Gastroesophageal sphincter (tissue), 4 donors: Measurements from ENCODE around the gene UNG. TPM values are rescaled to one million over a fixed set of nuclear protein-coding genes. Genes with fewer than 3 reads are reported as not detected.

Source experiments
- ATAC-seq: fragments of 150-250 bp; one replicate; pipeline ENCODE4 v1.9.1; 2016; ENCODE audit warnings: mild to moderate bottlenecking, moderate library complexity
- H3K27ac ChIP-seq, 4 donors: fragments of 200-600 bp; sonication (generic) in 3 of 4; 1 replicate in 3 of 4; 2 replicates in 1 of 4; pipeline ENCODE4 v1.5.1; 2016 to 2019
- H3K27me3 ChIP-seq: fragments of 200-600 bp; sonication (generic); one replicate; pipeline ENCODE4 v1.5.1; 2019
- H3K36me3 ChIP-seq, 2 donors: fragments of 200-600 bp; sonication (generic); one replicate each; pipeline ENCODE4 v1.5.1; 2019; ENCODE audit warnings: control low read depth in 1 of 2
- H3K4me1 ChIP-seq, 3 donors: fragments of 200-600 bp; sonication (generic); 1 replicate in 2 of 3; 2 replicates in 1 of 3; pipeline ENCODE4 v1.5.1; 2016 to 2019; ENCODE audit warnings: control low read depth in 2 of 3
- H3K4me3 ChIP-seq, 2 donors: fragments of 200-600 bp; sonication (generic); one replicate each; pipeline ENCODE4 v1.5.1; 2019; ENCODE audit warnings: mild to moderate bottlenecking in 1 of 2, moderate library complexity in 1 of 2
- H3K9me3 ChIP-seq, 3 donors: fragments of 200-600 bp; sonication (generic); one replicate each; pipeline ENCODE4 v1.5.1; 2017 to 2019; ENCODE audit warnings: control low read depth in 2 of 3
- EP300 ChIP-seq: sonication (generic); formaldehyde crosslinking; IDR thresholded peaks from one replicate; pipeline ENCODE4 v1.6.1; 2017; ENCODE audit warnings: antibody characterized with exemption, mild to moderate bottlenecking
- POLR2A ChIP-seq, 2 donors: fragments of 450-650 bp; IDR thresholded peaks; one replicate each; pipeline ENCODE4 v1.6.1; 2017; ENCODE audit warnings: antibody characterized with exemption in 2 of 2, mild to moderate bottlenecking in 2 of 2, moderate library complexity in 1 of 2
- POLR2AphosphoS5 ChIP-seq: sonication (generic); formaldehyde crosslinking; IDR thresholded peaks from one replicate; pipeline ENCODE4 v1.6.1; 2017; ENCODE audit warnings: antibody characterized with exemption
- WGBS, 2 donors: methylation state at CpG; one replicate each; pipeline ENCODE4 v1.1.5; 2018; ENCODE audit warnings: low coverage in 1 of 2; 5-methylcytosine and 5-hydroxymethylcytosine counted together
- total RNA-seq, 4 donors: library from RNA; depleted of rRNA; stranded (reverse); fragments of >200 nt; gene quantifications; one replicate each; pipeline ENCODE4 v1.1.0, GENCODE V29; 2016
- TF ChIP-seq, protein P1 (sequence below), 4 experiments: fragments of 200-600 bp in 2 of 4; fragments of 450-650 bp in 2 of 4; sonication (generic) in 1 of 4; IDR thresholded peaks; one replicate each; pipeline ENCODE4 v1.5.1; 2017 to 2019; ENCODE audit warnings: antibody characterized with exemption in 4 of 4, mild to moderate bottlenecking in 2 of 4, moderate library complexity in 2 of 4

Gene UNG
- total RNA-seq, 4 donors from 2014 or later, result 12.1 to 18.2 (median 17.3) TPM

GRCh38 chr12:109082751-109083150, 14.6 kb upstream of the UNG start:
- Histone ChIP-seq H3K27me3 (no peaks in the 10 kb centered on the region), H3K4me3 (no peak overlapping the region), H3K9me3 (peaks cover 0 to 11% (median 0%) of the 10 kb centered on the region in 3 donors), H3K4me1 (no peaks in the 10 kb centered on the region), H3K27ac (no peak overlapping the region), H3K36me3 (peaks cover 0 to 92% of the 10 kb centered on the region in 2 donors)
- WGBS, 2 donors, result 60 to 80% methylated on average over 1 to 3 of the region's 14 CpGs
- no peak for ATAC-seq
- TF ChIP-seq POLR2AphosphoS5, result no peak

DNA sequence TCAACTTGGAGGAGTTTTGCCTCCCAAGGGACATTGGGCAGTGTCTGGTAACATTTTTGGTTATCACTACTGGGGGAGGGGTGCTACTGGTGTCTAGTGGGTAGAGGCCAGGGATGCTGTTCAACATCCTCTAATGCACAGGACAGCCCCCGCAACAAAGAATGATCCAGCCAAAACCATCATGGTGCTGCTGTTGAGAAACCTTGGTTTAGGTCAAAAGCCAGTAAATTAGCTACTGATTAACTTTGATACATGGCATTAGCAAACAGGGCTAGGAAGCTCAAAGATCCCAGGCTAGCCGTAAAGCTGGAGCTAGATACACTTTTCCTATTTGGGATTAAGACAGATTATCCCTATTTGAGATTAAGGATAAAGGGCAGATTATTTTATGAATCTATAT, 13.0 kb upstream of the UNG start:
- Histone ChIP-seq H3K4me1 (no peaks in the 10 kb centered on the region), H3K9me3 (no peaks in the 10 kb centered on the region), H3K27ac (no peak overlapping the region), H3K27me3 (no peaks in the 10 kb centered on the region), H3K36me3 (peaks cover 0 to 97% of the 10 kb centered on the region in 2 donors), H3K4me3 (no peak overlapping the region)
- no peak for ATAC-seq
- 97 to 100% methylated on average over 2 of the region's 2 CpGs for WGBS, 2 donors
- TF ChIP-seq POLR2A (IDR thresholded peaks at IDR 0.05), result no peak
- no peak for TF ChIP-seq EP300
- TF ChIP-seq, protein P1, sequence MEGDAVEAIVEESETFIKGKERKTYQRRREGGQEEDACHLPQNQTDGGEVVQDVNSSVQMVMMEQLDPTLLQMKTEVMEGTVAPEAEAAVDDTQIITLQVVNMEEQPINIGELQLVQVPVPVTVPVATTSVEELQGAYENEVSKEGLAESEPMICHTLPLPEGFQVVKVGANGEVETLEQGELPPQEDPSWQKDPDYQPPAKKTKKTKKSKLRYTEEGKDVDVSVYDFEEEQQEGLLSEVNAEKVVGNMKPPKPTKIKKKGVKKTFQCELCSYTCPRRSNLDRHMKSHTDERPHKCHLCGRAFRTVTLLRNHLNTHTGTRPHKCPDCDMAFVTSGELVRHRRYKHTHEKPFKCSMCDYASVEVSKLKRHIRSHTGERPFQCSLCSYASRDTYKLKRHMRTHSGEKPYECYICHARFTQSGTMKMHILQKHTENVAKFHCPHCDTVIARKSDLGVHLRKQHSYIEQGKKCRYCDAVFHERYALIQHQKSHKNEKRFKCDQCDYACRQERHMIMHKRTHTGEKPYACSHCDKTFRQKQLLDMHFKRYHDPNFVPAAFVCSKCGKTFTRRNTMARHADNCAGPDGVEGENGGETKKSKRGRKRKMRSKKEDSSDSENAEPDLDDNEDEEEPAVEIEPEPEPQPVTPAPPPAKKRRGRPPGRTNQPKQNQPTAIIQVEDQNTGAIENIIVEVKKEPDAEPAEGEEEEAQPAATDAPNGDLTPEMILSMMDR (IDR thresholded peaks at IDR 0.05), result no peak
- TF ChIP-seq POLR2AphosphoS5, result no peak

- peaks cover 0 to 3% (median 0%) of the 10 kb centered on the region in 3 donors for H3K4me1 ChIP-seq
- no peaks in the 10 kb centered on the region for H3K9me3 ChIP-seq
- H3K27ac ChIP-seq, result no peak overlapping the region
- H3K36me3 ChIP-seq, result peaks cover 0 to 100% of the 10 kb centered on the region in 2 donors
- WGBS, 2 donors, result 93 to 94% methylated on average over 5 to 8 of the region's 11 CpGs
- H3K4me3 ChIP-seq, result no peak overlapping the region
- no peak for ATAC-seq
- no peaks in the 10 kb centered on the region for H3K27me3 ChIP-seq
- TF ChIP-seq EP300 (no peak), POLR2A (IDR thresholded peaks at IDR 0.05) (no peak), POLR2AphosphoS5 (no peak)
- TF ChIP-seq, protein P1 (IDR thresholded peaks at IDR 0.05), result no peak
Observed at GRCh38 chr12:109085590-109085989, 11.8 kb upstream of the UNG start.

DNA sequence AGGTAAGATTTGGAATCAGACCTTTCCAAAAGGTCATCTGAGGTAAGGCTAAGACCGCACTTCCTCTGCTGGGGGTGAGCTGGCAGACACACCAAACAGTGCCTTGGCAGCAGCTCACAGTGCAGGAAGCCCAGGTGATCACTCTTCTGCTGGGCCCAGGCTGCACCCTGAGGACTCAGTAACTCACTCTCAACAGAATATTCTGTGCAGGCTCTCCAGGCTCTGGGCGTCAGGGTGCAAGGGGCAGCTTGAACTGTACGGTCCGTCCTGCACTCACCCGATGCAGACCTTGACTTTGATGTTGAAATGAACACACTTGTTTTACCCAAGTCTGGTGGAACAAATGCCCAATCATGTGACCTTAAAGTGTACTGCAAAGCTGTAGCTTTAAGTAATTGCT, 10.1 kb upstream of the UNG start:
- no peaks in the 10 kb centered on the region for H3K27me3 ChIP-seq
- 71 to 73% methylated on average over 1 of the region's 5 CpGs for WGBS, 2 donors
- TF ChIP-seq, protein P1 (IDR thresholded peaks at IDR 0.05), result no peak
- TF ChIP-seq EP300 (no peak), POLR2A (IDR thresholded peaks at IDR 0.05) (no peak), POLR2AphosphoS5 (no peak)
- H3K4me3 ChIP-seq, result no peak overlapping the region
- peaks cover 0 to 95% of the 10 kb centered on the region in 2 donors for H3K36me3 ChIP-seq
- no peaks in the 10 kb centered on the region for H3K9me3 ChIP-seq
- H3K27ac ChIP-seq, result no peak overlapping the region
- ATAC-seq, result no peak
- peaks cover 0 to 19% (median 6%) of the 10 kb centered on the region in 3 donors for H3K4me1 ChIP-seq

- Histone ChIP-seq H3K27ac (no peak overlapping the region), H3K9me3 (no peaks in the 10 kb centered on the region), H3K4me3 (no peak overlapping the region), H3K4me1 (peaks cover 0 to 34% (median 9%) of the 10 kb centered on the region in 3 donors), H3K27me3 (no peaks in the 10 kb centered on the region), H3K36me3 (peaks cover 0 to 79% of the 10 kb centered on the region in 2 donors)
- no peak for ATAC-seq
- TF ChIP-seq, protein P1 (IDR thresholded peaks at IDR 0.05), result no peak
- TF ChIP-seq POLR2AphosphoS5 (no peak), EP300 (no peak), POLR2A (IDR thresholded peaks at IDR 0.05) (no peak)
- WGBS, 2 donors, result 58 to 69% methylated on average over 6 of the region's 6 CpGs
Observed at GRCh38 chr12:109088818-109089217, 8.6 kb upstream of the UNG start.
